ENCODE results near the gene NME9. TPM values are rescaled to one million over a fixed set of nuclear protein-coding genes. Genes with fewer than 3 reads are reported as not detected.

NME9 gene
- total RNA-seq, 1 experiment from 2014 or later: not detected

DNA sequence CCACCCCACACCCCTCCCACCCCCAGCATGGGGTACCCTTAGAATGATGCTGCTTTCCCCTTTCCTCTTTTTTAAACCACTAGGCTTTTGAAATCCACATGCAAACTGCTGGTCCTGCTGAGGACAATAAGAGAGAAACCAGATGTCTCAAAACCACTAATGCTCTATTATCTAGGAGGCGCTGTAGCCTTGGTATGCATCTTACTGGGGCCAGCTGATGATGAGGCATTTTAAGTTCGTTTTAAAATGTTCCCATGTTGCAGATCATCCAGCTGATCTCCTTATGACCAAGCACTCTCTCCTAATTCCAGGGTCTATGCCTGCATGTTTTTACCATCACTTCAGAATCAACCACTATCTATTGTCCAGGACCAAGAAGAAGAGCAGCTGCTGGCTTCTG lies 1.3 kb downstream of the NME9 start:
- Histone ChIP-seq H3K27ac (ENCODE audit: low read length) (no peak overlapping the region), H3K27me3 (ENCODE audit: control insufficient read depth, insufficient read depth, low read length) (peaks cover 15% of the 10 kb centered on the region), H3K9me3 (ENCODE audit: control insufficient read depth, insufficient read depth, low read depth, low read length) (no peaks in the 10 kb centered on the region), H3K4me1 (ENCODE audit: control insufficient read depth, insufficient read depth, low read length) (peaks cover 7% of the 10 kb centered on the region; the same call in 1 of the 2 replicates), H3K4me3 (ENCODE audit: low read depth in 2 of 2, low read length in 2 of 2) (no peak overlapping the region), H3K36me3 (ENCODE audit: control insufficient read depth, insufficient read depth, low read length) (no peaks in the 10 kb centered on the region)
- ATAC-seq: no peak
- TF ChIP-seq, protein P1, sequence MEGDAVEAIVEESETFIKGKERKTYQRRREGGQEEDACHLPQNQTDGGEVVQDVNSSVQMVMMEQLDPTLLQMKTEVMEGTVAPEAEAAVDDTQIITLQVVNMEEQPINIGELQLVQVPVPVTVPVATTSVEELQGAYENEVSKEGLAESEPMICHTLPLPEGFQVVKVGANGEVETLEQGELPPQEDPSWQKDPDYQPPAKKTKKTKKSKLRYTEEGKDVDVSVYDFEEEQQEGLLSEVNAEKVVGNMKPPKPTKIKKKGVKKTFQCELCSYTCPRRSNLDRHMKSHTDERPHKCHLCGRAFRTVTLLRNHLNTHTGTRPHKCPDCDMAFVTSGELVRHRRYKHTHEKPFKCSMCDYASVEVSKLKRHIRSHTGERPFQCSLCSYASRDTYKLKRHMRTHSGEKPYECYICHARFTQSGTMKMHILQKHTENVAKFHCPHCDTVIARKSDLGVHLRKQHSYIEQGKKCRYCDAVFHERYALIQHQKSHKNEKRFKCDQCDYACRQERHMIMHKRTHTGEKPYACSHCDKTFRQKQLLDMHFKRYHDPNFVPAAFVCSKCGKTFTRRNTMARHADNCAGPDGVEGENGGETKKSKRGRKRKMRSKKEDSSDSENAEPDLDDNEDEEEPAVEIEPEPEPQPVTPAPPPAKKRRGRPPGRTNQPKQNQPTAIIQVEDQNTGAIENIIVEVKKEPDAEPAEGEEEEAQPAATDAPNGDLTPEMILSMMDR (IDR thresholded peaks at IDR 0.05): no peak; the same call in 1 of the 2 replicates
- TF ChIP-seq SIN3A (IDR thresholded peaks at IDR 0.05; ENCODE audit: borderline replicate concordance, insufficient read depth, low read depth, low read length) (no peak), TCF7L2 (IDR thresholded peaks at IDR 0.05; ENCODE audit: low read depth, low read length) (no peak), POLR2AphosphoS5 (IDR thresholded peaks at IDR 0.05; ENCODE audit: low read depth, low read length) (no peak)
- TF ChIP-seq, protein P2, sequence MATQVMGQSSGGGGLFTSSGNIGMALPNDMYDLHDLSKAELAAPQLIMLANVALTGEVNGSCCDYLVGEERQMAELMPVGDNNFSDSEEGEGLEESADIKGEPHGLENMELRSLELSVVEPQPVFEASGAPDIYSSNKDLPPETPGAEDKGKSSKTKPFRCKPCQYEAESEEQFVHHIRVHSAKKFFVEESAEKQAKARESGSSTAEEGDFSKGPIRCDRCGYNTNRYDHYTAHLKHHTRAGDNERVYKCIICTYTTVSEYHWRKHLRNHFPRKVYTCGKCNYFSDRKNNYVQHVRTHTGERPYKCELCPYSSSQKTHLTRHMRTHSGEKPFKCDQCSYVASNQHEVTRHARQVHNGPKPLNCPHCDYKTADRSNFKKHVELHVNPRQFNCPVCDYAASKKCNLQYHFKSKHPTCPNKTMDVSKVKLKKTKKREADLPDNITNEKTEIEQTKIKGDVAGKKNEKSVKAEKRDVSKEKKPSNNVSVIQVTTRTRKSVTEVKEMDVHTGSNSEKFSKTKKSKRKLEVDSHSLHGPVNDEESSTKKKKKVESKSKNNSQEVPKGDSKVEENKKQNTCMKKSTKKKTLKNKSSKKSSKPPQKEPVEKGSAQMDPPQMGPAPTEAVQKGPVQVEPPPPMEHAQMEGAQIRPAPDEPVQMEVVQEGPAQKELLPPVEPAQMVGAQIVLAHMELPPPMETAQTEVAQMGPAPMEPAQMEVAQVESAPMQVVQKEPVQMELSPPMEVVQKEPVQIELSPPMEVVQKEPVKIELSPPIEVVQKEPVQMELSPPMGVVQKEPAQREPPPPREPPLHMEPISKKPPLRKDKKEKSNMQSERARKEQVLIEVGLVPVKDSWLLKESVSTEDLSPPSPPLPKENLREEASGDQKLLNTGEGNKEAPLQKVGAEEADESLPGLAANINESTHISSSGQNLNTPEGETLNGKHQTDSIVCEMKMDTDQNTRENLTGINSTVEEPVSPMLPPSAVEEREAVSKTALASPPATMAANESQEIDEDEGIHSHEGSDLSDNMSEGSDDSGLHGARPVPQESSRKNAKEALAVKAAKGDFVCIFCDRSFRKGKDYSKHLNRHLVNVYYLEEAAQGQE (IDR thresholded peaks at IDR 0.05; ENCODE audit: insufficient read depth in 1 of 2, low read depth in 2 of 2, low read length in 1 of 2): no peak
- intact Hi-C loops (cut with micrococcal nuclease; ENCODE audit: unreplicated experiment) (loop anchor here (5.0 kb wide), 1 partner anchor 146 kb away; no protein-coding TSS in a partner anchor), in situ Hi-C loops (cut with HindIII; ENCODE audit: low pct_unique_long_range_greater_than_20kb, low sequenced_read_pairs) (no loop called here)
- no peak for DNase-seq (ENCODE audit: low read depth, low spot score)
- ChIA-PET CTCF (no interaction called here), POLR2A (no interaction called here)
- no TSS peak for BruUV-seq (replicated peaks)

DNA sequence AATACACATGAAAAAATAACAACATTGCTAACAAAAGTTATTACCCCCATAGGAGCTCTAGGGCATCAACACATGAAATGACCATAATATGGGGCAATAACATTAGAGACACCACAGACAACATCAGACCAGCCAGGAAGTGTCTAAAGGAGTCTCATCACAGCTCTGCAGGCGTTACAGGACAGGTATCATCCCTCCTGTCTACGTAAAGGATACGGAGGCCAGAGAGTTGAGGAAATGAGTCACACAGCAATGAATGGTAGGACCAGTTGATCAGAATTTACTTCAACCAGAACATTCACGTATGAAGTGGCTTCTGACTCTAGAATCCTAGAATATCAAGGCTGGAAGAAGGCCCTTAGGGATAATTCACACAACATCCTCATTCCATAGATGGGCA lies 1.8 kb downstream of the NME9 start:
- ATAC-seq: no peak
- Histone ChIP-seq H3K27me3 (ENCODE audit: control insufficient read depth, insufficient read depth, low read length) (peaks cover 15% of the 10 kb centered on the region), H3K9me3 (ENCODE audit: control insufficient read depth, insufficient read depth, low read depth, low read length) (no peaks in the 10 kb centered on the region), H3K27ac (ENCODE audit: low read length) (no peak overlapping the region), H3K36me3 (ENCODE audit: control insufficient read depth, insufficient read depth, low read length) (no peaks in the 10 kb centered on the region), H3K4me1 (ENCODE audit: control insufficient read depth, insufficient read depth, low read length) (peaks cover 7% of the 10 kb centered on the region; the same call in 1 of the 2 replicates), H3K4me3 (ENCODE audit: low read depth in 2 of 2, low read length in 2 of 2) (no peak overlapping the region)
- ChIA-PET CTCF (no interaction called here), POLR2A (no interaction called here)
- in situ Hi-C loops (cut with HindIII; ENCODE audit: low pct_unique_long_range_greater_than_20kb, low sequenced_read_pairs): no loop called here
- BruUV-seq (replicated peaks): no TSS peak
- intact Hi-C loops (cut with micrococcal nuclease; ENCODE audit: unreplicated experiment): loop anchor here (5.0 kb wide), 1 partner anchor 146 kb away; no protein-coding TSS in a partner anchor
- DNase-seq (ENCODE audit: low read depth, low spot score): no peak
- TF ChIP-seq TCF7L2 (IDR thresholded peaks at IDR 0.05; ENCODE audit: low read depth, low read length): no peak
- TF ChIP-seq, protein P1 (IDR thresholded peaks at IDR 0.05): no peak
- no peak for TF ChIP-seq SIN3A (IDR thresholded peaks at IDR 0.05; ENCODE audit: borderline replicate concordance, insufficient read depth, low read depth, low read length)
- no peak for TF ChIP-seq POLR2AphosphoS5 (IDR thresholded peaks at IDR 0.05; ENCODE audit: low read depth, low read length)
- TF ChIP-seq, protein P2 (IDR thresholded peaks at IDR 0.05; ENCODE audit: insufficient read depth in 1 of 2, low read depth in 2 of 2, low read length in 1 of 2): no peak

Data from Panc1 (cell line).